ENCODE results near the gene BCL2L1.
A peak's percentile ranks its signal among the peaks of the same experiment; 100 is the strongest.

BCL2L1 gene

DNA sequence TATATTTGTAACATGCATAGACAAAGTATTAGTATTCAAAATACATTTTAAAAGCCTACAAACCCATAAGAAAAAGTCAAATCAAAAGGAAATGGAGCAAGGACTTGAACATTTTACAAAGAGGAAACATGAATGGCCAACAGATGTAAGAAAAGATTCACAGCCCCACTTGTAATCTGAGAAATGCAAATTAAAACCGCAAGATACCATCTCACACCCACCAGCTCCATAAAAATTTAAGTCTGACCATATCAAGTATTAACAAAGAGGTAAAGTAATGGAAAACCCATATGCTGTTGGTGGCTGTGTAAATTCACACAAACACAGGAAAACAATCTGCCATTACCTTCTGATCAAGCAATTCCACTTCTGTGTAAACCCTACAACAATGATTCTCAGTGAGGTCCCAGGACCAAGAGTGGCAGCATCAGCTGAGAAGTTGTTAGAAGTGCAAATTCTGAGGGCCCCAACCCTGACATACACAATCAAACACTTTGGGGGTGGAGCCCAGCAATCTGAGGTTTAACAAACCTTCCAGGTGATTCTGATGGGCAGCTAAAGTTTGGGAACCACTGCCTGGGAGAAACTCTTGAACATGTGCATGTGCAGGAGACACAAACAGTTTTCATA is 30.9 kb downstream of the BCL2L1 start:
- DNase-seq (ENCODE audit: low spot score): no peak

- no peak for DNase-seq (ENCODE audit: low spot score)
Observed at GRCh38 chr20:31690124-31690666, 32.5 kb downstream of the BCL2L1 start.

DNA sequence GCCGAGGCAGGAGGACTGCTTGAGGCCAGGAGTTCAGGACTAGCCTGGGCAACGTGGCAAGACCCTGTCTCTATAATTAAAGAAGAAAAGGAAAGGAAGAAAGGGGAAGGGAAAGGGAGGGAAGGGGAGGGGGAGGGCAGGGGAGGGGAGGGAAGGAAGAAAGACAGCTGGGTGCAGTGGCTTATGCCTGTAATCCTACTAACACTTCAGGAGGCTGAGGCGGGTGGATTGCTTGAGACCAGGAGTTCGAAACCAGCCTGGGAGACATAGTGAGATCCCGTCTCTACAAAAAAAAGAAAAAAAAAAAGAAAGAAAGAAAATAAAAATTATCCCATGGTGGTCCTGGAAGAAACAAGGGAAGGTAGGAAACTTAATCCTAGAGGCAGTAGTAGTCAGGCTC is 33.5 kb downstream of the BCL2L1 start:
- DNase-seq (ENCODE audit: low spot score): no peak

DNA sequence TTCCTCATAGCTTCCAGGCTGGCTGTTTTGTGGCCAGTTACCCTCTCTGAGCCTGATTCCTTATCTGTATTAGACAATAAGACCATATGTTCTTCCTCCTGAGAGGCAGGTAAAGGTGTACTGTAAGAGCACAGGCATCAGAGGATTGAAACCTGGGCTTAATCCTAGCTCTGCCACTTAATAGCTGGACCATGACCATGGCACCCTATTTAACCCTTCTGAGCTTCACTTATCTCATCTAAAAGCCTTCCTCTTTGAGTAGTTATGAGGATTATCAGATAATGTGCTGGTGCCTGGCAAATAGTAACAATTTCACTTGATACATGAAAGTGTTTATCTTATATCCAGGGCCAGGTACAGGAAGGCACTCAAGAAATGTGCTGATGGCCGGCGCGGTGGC is 34.9 kb downstream of the BCL2L1 start:
- no peak for DNase-seq (ENCODE audit: low spot score)

DNA sequence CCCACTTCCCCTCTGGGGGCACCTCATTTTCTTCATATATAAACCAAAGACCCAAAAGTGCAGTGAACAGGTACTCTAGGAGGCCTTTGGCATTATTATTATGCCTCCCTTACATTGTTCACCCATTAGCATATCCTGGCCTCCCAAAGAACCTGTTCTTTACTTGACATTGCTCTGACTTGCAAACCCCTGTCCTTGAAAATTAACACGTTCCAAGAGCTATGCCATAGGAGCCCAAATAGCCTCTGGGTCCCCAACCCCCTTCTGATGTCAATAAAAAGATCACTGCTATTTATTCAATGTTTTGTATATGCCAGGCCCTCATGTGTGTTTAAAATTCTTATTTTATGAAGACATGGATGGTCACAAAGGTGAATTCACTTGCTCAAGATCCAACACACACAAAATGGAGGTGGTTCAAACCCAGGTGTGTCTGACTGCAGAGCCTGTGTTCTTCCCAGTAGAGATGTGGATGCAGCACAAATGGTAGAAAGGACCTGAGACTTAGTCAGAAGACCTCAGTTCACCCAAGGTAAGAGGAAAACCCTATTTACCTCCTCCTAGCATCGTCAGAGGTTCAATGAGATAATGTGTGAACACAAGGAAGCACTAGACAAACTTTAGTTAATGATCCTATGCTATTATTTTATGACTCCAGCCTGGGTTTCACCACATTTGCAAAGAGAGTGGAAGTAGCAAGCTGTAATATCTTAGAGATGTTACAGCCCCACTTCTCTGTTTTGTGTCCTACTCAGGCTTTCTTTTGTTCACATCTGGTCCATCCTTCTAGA is 36.6 kb downstream of the BCL2L1 start:
- no peak for DNase-seq (ENCODE audit: low spot score)

- no peak for DNase-seq (ENCODE audit: low spot score)
Observed at GRCh38 chr20:31684153-31685015, 38.3 kb downstream of the BCL2L1 start.

DNA sequence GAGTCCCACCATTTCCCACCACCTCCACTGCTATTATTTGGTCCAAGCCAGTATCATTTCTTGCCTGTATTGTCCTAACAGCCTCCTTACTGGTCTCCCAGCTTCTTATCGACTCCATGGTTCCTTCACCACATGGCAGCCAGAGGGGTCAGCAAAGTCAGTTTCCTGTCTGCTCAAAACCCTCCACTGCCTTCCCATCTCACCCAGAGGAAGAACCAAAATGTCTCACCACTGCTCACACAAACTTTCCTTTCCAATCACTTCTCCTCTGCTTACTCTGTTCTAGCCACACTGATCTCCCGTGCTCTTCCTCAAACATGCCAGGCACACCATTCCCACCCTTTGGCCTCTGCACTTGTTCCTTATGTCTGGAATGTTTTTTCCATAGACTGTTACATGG is 39.7 kb downstream of the BCL2L1 start:
- DNase-seq (ENCODE audit: low spot score): no peak

DNA sequence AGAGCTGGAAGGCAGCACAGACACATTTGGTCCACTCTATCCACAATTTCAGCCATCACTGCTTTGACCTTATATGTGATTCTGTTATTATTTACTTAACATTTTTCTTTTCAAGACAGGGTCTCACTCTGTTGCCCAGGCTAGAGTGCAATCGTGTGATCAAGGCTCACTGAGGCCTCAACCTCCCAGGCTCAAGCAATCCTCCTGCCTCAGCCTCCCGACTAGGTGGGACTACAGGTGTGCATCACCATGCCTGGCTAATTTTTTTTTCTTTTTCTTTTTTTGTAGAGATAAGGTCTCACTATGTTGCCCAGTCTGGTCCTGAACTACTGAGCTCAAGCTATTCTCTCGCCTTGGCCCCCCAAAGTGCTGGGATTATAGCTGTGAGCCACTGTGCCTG is 40.3 kb downstream of the BCL2L1 start:
- no peak for DNase-seq (ENCODE audit: low spot score)

- no peak for DNase-seq (ENCODE audit: low spot score)
Observed at GRCh38 chr20:31681769-31682168, 40.9 kb downstream of the BCL2L1 start.

DNA sequence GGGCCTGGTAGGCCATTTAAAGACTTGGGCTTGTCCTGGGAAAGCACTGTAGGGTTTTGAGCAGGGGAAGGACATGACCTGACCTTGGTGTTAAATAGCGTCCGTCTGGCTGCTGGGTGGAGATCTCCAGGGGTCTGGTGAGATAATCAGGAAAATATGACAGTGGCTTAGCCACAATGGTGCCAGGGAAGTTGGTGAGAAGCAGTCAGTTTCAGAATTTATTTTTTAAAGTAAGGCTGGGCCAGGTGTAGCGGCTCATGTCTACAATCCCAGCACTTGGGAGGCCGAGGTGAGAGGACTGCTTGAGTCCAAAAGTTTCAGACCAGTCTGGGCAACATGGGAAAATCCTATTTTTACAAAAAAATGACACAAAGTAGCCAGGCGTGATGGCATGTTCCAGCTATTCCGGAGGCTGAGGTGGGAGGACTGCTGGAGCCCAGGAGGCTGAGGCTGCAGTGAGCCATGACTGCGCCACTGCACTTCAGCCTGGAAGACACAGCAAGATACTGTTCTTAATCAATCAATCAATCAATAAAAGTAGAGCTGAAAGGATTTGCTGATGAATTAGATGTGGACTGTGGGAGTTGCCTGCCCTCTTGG is 41.4 kb downstream of the BCL2L1 start:
- DNase-seq (ENCODE audit: low spot score): no peak

- DNase-seq (ENCODE audit: low spot score): no peak
Observed at GRCh38 chr20:31680286-31681127, 42.2 kb downstream of the BCL2L1 start.

GRCh38 chr20:31679357-31680285 is 43.0 kb downstream of the BCL2L1 start:
- DNase-seq (ENCODE audit: low spot score): no peak

- peak; percentile 56 for DNase-seq (ENCODE audit: low spot score)
Observed at GRCh38 chr20:31678389-31679356, 44.0 kb downstream of the BCL2L1 start.

DNA sequence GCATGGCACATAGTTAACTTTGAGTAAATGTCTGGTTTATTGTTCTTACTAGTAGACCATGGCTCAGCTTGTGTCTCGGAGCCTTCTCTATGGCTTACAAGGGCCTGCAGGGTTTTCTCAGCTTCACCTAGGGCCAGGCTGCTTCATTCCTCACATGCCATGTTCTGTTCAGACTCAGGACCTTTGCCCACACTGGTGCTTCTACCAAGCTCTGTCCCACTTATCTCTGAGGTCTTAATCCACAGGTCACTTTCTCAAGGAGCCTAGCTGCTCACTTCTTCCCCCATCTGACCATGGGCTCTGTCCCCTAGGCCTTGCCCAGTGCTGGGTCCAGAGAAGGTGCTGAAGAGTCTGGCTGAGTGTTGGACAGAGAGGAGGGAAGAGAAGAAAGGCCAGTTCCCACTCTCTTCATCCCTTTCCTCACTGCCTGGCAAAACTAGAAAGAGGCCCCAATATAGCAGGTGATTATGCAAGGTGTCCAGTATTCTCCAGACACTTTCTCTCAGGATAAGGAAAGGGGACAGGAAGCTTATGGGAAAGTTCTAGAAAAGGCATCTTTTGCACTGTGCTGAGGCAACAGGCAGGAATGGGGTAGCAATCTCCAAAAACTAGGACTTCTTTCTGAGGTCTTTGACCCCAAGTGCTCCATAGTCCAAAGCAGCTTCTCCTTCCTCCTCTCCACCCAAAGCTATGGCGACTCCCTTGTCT is 45.0 kb downstream of the BCL2L1 start:
- DNase-seq (ENCODE audit: low spot score): no peak

- no peak for DNase-seq (ENCODE audit: low spot score)
Observed at GRCh38 chr20:31676609-31676989, 46.1 kb downstream of the BCL2L1 start.

DNA sequence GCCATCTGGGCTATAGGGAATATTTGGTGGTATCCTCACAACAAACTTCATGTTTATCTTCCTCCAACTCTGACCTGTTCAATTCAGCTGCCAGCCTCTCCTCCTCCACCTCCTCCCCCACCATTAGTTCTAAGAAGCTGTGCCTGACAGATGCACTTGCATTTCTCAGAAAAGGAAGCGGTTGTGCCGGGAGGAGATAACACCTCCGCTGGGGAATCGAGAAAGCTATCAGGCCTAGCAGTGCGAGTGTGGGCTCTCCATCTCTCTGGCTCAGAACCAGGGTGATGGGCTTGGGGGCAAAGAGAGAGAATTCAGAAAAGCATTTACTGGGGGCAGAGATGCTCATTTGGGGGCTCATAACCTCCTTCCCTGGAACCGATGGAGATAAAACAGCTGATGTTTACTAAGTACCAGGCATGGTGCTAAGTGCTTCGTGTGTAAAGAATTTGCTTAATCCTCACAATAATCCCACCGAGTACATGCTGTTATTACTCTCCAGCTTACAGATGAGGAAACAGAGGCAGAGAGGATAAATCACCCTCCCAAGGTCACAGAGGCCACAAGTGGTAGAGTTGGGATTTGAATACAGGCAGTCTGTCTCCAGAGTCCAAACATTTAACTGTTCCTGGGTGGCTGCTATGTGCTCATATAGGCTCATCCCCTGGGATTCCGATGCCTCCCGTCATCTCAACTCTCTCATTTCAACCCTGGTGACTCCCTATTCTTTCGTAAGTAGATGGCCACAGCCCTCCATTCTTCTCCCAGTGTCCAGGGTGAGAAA is 46.6 kb downstream of the BCL2L1 start:
- DNase-seq (ENCODE audit: low spot score): no peak
